ENCODE data around the gene COX4I2. TPM values are rescaled to one million over a fixed set of nuclear protein-coding genes. Genes with fewer than 3 reads are reported as not detected.

Gene COX4I2
- polyA plus RNA-seq, 1 donor from 2014 or later = not detected

DNA sequence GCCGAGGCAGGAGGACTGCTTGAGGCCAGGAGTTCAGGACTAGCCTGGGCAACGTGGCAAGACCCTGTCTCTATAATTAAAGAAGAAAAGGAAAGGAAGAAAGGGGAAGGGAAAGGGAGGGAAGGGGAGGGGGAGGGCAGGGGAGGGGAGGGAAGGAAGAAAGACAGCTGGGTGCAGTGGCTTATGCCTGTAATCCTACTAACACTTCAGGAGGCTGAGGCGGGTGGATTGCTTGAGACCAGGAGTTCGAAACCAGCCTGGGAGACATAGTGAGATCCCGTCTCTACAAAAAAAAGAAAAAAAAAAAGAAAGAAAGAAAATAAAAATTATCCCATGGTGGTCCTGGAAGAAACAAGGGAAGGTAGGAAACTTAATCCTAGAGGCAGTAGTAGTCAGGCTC, 51.4 kb downstream of the COX4I2 start:
- H3K9me3 ChIP-seq (ENCODE audit: low read length) = no peaks in the 10 kb centered on the region
- no peaks in the 10 kb centered on the region for H4K20me1 ChIP-seq (ENCODE audit: insufficient read depth)
- H3K27me3 ChIP-seq (ENCODE audit: insufficient read depth, low read depth, low read length) = no peaks in the 10 kb centered on the region
- no peak overlapping the region for H3K9ac ChIP-seq (ENCODE audit: low read length)
- H2AFZ ChIP-seq (ENCODE audit: low read depth, low read length) = no peak overlapping the region
- H3K27ac ChIP-seq (ENCODE audit: low read length) = no peak overlapping the region
- H3F3A ChIP-seq (ENCODE audit: insufficient read depth, low read length, poor library complexity, severe bottlenecking) = no peaks in the 10 kb centered on the region
- peaks cover 22% of the 10 kb centered on the region for H3K79me2 ChIP-seq (replicated peaks; ENCODE audit: insufficient read depth, low read length)
- no peak overlapping the region for H3K4me2 ChIP-seq (ENCODE audit: low read length)
- H3K36me3 ChIP-seq (ENCODE audit: insufficient read depth, low read length) = peaks cover 23% of the 10 kb centered on the region
- H3K4me3 ChIP-seq (ENCODE audit: low read length) = no peak overlapping the region
- TF ChIP-seq EP300 (conservative IDR thresholded peaks at IDR 0.05; ENCODE audit: poor library complexity, severe bottlenecking) = no peak
- no peak for TF ChIP-seq RAD21 (conservative IDR thresholded peaks at IDR 0.05)
- no peak for TF ChIP-seq MXI1 (conservative IDR thresholded peaks at IDR 0.05; ENCODE audit: poor library complexity, severe bottlenecking)
- no peak for TF ChIP-seq SMC3 (conservative IDR thresholded peaks at IDR 0.05; ENCODE audit: poor library complexity)
- TF ChIP-seq CTCF (IDR thresholded peaks at IDR 0.05; ENCODE audit: poor library complexity, severe bottlenecking) = no peak
- no peak for TF ChIP-seq TAF1 (IDR thresholded peaks at IDR 0.05; ENCODE audit: low read depth)
- TF ChIP-seq POLR2AphosphoS5 (IDR thresholded peaks at IDR 0.05) = no peak
- TF ChIP-seq EZH2 (IDR thresholded peaks at IDR 0.05; ENCODE audit: borderline replicate concordance, insufficient read depth, low read length, poor library complexity, severe bottlenecking) = no peak
- no peak for TF ChIP-seq REST (IDR thresholded peaks at IDR 0.05; ENCODE audit: borderline replicate concordance)
- no peaks in the 10 kb centered on the region for H3K9me2 ChIP-seq (ENCODE audit: insufficient read depth, low read length)

DNA sequence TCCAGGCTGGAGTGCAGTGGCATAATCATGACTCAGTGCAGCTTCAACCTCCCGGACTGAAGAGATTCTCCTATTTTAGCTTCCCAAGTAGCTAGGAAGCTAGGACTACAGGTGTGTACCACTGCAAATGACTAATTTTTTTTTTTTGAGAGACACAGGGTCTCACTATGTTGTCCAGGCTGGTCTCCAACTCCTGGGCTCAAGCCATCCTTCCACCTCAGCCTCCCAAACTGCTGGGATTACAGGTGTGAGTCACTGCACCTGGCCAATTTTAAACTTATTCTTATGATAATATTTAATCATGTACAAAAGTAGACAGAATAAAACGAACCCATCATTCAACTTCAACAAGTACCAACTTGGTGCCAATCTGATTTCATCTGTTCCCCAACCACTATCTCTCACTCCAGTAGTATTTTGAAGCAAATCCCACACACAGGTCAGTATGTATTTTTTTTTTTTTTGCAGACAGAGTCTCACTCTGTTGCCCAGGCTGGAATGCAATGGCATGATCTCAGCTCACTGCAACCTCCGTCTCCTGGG, 52.5 kb downstream of the COX4I2 start:
- no peak for TF ChIP-seq RAD21 (conservative IDR thresholded peaks at IDR 0.05)
- no peak for TF ChIP-seq EP300 (conservative IDR thresholded peaks at IDR 0.05; ENCODE audit: poor library complexity, severe bottlenecking)
- H3K27me3 ChIP-seq (ENCODE audit: insufficient read depth, low read depth, low read length) = no peaks in the 10 kb centered on the region
- H3K27ac ChIP-seq (ENCODE audit: low read length) = no peak overlapping the region
- no peaks in the 10 kb centered on the region for H3F3A ChIP-seq (ENCODE audit: insufficient read depth, low read length, poor library complexity, severe bottlenecking)
- no peak overlapping the region for H2AFZ ChIP-seq (ENCODE audit: low read depth, low read length)
- H3K9me2 ChIP-seq (ENCODE audit: insufficient read depth, low read length) = no peaks in the 10 kb centered on the region
- H3K9me3 ChIP-seq (ENCODE audit: low read length) = no peaks in the 10 kb centered on the region
- H3K36me3 ChIP-seq (ENCODE audit: insufficient read depth, low read length) = peaks cover 23% of the 10 kb centered on the region
- no peak overlapping the region for H3K4me2 ChIP-seq (ENCODE audit: low read length)
- H3K79me2 ChIP-seq (replicated peaks; ENCODE audit: insufficient read depth, low read length) = peaks cover 22% of the 10 kb centered on the region
- H3K4me3 ChIP-seq (ENCODE audit: low read length) = no peak overlapping the region
- H3K9ac ChIP-seq (ENCODE audit: low read length) = no peak overlapping the region
- H4K20me1 ChIP-seq (ENCODE audit: insufficient read depth) = no peaks in the 10 kb centered on the region

All from neural cell (in vitro differentiated cells).